GM19351 (cell line): ENCODE data around the gene SOX5.
"Not testable (repeated sequence)": the region's sequence is repeated elsewhere in the genome, so short reads cannot be mapped to it uniquely, and the experiment has no call there.

ENCODE experiments used
- ATAC-seq: cut with Tn5 transposase; IDR thresholded peaks from one replicate; pipeline ENCODE4 v1.9.1; 2021; ENCODE audit warnings: mild to moderate bottlenecking, moderate library complexity; ENCODE audit not compliant: unreplicated experiment

Gene SOX5

DNA sequence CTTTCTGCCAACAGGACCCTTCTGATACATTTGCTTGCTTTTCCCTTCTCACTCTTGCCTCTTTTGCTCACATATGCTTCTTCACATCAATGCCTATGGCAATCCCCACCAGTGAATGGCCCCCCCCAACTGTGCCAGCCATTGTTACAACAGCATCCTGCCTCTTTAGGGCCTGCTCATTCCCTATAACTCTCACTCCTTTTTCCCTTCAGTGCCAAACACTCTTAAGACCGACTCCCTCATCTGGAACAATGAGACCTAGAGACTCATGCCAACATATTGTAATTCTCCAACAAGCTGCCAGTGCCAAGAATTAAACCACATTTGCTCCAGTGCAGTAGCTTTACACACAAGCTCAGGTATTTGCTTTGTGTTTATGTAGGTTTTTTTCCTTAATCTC is 189.0 kb downstream of the SOX5 start:
- ATAC-seq, result no peak

GRCh38 chr12:23758608-23759007 is 190.9 kb downstream of the SOX5 start:
- ATAC-seq, result no peak

DNA sequence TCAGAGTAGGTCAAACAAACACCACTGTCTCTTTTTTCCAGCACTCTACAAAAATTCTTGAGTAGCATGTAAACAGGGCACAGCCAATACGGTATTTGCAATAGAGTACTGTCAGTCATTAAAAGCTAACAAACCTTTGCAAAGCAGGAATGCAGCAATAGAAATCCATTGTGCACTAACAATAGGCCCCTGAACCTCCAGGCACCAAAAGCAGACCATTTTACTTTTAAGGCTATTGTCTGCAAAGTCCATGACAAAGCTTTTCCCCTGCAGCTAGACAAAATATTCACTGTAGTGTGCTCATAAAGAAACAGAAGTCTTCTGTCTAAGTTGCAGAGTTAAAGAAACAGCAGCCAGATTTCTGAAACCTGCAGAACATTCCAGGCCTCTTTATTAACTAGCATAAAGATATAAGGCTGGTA is 191.9 kb downstream of the SOX5 start:
- ATAC-seq, result no peak

GRCh38 chr12:23756416-23756815 is 193.1 kb downstream of the SOX5 start:
- no peak for ATAC-seq

DNA sequence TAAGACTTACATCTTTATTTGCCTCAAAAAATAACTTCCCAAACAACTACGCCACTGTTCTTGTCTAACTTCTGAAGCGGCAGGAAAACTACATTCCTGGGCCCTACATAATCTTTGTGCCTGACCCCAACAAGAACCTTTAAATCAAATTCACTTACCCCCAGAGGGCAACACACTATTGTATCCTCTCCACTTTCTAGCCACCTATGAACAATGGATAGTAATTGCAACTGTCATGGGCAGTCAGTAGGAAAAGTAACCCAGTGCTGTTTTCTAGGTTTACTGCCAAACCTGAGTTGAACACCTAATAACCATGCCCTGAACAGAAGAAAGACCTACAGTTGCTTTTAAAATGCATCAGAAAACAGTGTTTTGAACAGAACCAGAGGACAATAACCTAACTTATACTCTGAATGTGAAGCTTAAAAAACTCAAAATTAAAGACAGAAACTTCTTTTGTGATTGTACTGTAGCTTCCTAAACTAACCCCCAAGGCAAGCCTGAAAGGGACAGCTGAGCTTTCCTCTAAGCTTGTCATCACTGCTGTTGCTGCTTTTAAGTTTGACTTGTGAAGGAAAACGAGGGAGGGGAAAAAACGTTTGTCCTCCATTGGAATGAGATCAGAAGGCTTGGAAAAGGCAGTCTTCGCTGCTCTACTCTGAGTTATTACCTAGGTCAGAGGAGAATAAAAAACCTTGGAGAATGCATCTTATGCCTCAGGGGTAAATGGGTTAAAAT is 195.7 kb downstream of the SOX5 start:
- no peak for ATAC-seq

- ATAC-seq, result no peak
These were observed 197.2 kb downstream of the SOX5 start for GRCh38 chr12:23752245-23752644.

- ATAC-seq, result no peak
These were observed 197.8 kb downstream of the SOX5 start for GRCh38 chr12:23751641-23752040.

- no peak for ATAC-seq
These were observed 198.5 kb downstream of the SOX5 start for GRCh38 chr12:23750923-23751322.

DNA sequence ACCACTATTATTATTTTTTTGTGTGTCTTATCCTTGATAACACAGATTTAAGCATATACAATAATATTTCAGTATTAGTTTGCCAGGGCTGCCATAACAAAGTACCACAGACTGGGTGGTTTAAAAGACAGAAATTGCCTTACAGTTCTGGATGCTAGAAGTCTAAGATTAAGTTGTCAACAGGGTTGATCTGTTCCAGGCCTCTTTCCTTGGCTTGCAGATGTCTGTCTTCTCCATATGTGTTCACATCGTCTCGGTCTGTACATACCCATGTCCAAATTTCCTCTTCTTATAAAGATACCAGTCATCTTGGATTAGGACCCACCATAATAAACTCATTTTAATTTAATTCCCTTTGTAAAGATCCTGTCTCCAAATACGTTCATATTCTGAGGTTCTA is 204.8 kb downstream of the SOX5 start:
- ATAC-seq, result no peak

GRCh38 chr12:23742574-23742973 is 206.9 kb downstream of the SOX5 start:
- no peak for ATAC-seq

DNA sequence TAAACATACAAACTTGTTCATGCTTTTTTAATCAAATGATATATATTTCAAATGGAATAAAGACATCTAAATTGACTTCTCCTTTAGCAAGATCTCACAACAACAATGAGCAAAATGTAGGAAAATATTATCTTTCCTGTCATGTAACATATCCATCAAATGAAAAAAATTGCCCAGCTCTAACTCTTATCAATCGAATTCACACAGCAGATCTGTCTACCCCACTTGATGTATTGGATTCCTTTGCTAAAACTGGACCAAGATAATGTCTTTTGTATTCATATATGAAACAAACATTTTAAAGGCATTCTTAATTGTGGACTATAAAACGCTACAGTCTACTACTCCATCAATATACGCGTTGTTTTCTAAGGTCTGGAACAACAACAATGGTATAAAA is 218.0 kb downstream of the SOX5 start:
- no peak for ATAC-seq

DNA sequence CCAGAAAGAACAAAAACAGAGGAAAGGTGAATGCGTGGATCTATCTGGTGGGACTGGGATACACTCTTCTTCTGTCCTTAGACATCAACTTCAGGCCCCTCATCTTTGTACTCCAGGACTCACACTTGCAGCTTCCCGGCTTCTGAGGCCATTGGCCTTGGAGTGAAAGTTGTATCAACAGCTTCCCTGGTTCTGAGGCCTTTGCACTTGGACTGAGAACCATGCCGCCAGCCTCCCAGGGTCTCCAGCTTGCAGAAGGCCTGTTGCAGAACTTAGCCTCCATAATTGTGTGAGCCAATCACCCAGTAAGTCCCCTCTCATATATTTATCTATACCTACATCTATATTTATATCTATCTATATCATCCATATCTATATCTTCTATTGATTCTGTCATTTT is 218.4 kb downstream of the SOX5 start:
- no peak for ATAC-seq

GRCh38 chr12:23729359-23729758 is 220.1 kb downstream of the SOX5 start:
- no peak for ATAC-seq

GRCh38 chr12:23726646-23727045 is 222.8 kb downstream of the SOX5 start:
- no peak for ATAC-seq

GRCh38 chr12:23722655-23723054 is 226.8 kb downstream of the SOX5 start:
- no peak for ATAC-seq

GRCh38 chr12:23721268-23721667 is 228.2 kb downstream of the SOX5 start:
- ATAC-seq, result no peak

DNA sequence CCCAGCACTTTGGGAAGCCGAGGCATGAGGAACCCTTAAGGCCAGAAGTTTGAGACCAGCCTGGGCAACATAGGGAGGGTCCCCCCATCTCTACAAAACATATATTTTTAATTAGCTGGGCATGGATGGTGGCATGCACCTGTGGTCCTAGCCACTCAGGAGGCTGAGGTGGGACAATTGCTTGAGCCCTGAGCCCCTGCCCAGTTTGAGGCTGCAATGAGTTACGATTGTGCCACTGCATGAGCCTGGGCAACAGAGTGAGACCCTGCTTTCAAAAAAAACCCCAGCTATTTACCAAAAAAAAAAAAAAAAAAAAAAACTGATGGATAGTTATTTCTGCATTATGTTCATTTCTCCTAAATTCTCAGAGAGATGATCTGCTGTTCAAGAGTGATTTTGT is 230.0 kb downstream of the SOX5 start:
- ATAC-seq, result no peak

DNA sequence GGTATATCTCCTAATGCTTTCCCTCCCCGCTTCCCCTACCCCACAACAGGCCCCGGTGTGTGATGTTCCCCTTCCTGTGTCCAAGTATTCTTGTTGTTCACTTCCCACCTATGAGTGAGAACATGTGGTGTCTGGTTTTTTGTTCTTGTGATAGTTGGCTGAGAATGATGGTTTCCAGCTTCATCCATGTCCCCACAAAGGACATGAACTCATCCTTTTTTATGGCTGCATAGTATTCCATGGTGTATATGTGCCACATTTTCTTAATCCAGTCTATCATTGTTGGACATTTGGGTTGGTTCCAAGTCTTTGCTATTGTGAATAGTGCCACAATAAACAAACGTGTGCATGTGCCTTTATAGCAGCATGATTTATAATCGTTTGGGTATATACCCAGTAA is 239.1 kb downstream of the SOX5 start:
- not testable (repeated sequence) for ATAC-seq

- no peak for ATAC-seq
These were observed 241.2 kb downstream of the SOX5 start for GRCh38 chr12:23708185-23708837.

GRCh38 chr12:23707270-23707669 is 242.2 kb downstream of the SOX5 start:
- ATAC-seq, result no peak

- no peak for ATAC-seq
These were observed 244.2 kb downstream of the SOX5 start for GRCh38 chr12:23704992-23705943.

GRCh38 chr12:23703051-23703450 is 246.4 kb downstream of the SOX5 start:
- no peak for ATAC-seq
